Measurements from ENCODE around the gene OR1S1.

GRCh38 chr11:58204042-58204441 lies 8.5 kb upstream of the OR1S1 start, which contains the start of gene OR1S2:
- TF ChIP-seq EZH2 (IDR thresholded peaks at IDR 0.05; ENCODE audit: borderline replicate concordance, low read depth, low read length, severe bottlenecking) (no peak), CTCF (IDR thresholded peaks at IDR 0.05; ENCODE audit: borderline replicate concordance, extremely low read depth, low read length, poor library complexity, severe bottlenecking) (no peak)

All from DND-41 (cell line).